HG03354 (cell line): Measurements from ENCODE around the gene CISH.

Source experiments
- ATAC-seq: cut with Tn5 transposase; IDR thresholded peaks from one replicate; pipeline ENCODE4 v1.9.1; 2021; ENCODE audit warnings: mild to moderate bottlenecking; ENCODE audit not compliant: unreplicated experiment, poor library complexity, severe bottlenecking

Gene CISH

GRCh38 chr3:50602595-50603191 is 8.9 kb downstream of the CISH start:
- ATAC-seq = no peak

DNA sequence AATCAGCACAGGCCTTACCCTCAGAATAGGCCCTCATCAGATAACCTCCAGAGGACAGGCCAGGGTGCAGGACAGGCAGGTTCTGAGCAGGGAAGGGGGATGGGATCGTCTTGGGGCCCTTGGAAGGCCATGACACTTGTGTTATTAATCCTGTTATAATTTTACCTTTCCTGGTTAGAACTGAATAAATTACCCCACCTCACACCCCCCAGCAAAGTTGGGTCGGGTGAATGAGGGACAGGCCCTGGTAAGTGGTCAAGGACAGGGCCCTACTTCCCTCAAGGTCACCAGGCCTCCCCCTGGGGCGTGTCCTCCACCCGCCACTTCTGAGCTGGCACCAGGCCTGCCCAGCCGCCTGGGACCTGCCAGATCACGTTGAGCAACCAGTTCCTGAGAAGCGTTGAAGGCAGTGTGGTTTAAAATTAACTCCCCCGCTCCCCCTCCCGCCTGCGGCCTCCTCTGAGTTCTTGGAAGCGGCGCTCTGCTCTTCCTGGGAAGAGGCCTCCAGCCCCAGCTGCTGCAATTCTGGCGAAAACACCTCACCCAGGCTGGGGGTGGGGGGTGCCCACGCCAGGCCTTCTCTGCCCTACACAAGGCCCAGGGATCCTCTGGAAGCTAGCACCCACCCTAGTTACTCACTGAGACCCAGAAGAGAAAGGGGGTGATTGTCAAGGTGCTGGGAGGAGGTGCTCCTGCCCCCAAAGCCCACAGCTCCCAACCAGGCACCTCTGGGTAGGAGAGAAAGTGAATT is 10.6 kb downstream of the CISH start:
- peak; percentile 69 for ATAC-seq

DNA sequence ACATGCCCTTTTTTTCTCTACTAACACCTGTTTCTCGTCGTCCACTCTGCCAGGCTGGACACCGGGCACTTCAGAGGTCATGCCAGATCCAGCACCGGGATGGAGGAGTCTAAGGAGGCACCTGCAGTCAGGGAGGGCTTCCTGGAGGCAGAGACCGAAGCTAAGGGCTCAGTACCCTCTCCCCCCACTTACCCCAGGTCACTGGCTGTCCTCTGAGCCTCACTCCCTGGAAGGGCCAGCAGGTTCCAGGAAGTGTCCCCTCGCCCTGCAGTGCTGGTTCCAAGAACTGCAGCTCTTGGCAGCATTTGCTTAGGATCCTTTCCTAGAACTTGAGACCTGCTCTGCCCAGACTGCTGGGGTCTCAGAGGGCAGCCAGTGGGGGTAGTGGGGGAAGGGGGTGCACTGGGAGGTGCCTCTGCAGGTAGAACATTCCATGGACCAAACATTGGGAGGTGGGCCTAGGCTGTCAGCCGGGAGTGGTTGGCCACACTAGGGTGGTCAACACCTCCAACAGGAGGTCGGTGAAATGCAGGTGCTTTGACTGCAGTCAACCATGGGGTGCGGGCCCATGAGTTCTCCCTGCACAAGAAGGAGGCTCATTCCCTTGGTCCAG is 11.3 kb downstream of the CISH start:
- ATAC-seq = no peak

GRCh38 chr3:50599716-50600118 is 11.9 kb downstream of the CISH start:
- no peak for ATAC-seq

- ATAC-seq = no peak
Observed at GRCh38 chr3:50599115-50599715, 12.4 kb downstream of the CISH start.

DNA sequence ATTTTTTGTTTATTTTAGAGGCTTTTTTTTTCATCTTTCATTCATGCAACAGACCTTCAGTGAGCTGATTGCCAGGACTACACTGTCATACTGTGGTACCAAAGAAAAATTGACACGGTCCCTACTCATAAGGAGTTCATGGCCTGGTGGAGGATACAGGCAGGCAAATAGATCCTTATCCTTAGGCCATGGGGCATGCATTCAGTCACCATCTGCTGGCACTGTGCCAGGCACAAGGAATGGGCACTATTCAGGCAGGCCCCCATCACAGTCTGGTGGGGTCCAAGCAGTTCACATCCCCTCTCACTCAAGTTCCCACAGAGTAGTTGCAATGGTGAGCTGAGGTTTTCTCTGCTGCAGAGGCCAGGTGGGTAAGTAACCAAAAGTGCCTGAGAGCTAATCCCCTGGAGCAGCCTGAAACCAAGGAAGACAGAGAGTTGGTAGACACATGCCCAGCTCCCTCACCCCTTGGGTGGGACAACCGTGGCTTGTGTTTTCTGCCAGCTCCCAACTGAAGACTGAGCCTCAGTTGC is 17.3 kb downstream of the CISH start:
- no peak for ATAC-seq

- ATAC-seq = no peak
Observed at GRCh38 chr3:50592568-50592967, 19.0 kb downstream of the CISH start.

DNA sequence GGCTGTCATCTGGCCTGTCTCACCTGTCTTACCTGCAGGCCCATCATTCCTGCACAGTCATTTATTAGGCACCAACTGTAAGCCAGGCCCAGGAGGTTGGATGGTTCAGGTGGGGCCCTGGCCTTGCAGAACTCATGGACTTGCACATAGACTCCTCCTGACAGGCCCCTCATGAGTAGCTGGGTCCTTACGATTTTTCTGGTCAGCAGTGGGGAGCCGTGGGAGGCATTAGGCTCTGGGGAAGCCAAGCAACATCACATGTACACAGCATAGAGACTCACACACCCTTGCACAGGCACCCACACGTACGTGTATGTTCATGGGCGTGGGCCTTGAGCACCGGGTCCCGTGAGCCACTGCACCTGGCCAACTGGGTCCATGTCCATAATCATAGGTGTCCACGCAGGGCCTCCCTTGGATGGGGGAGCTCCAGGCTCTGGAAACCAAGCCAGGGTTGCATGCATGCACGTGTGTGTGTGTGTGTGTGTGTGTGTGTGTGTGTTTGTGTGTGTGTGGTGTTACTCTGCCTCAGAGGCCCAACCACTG is 20.3 kb downstream of the CISH start:
- ATAC-seq = no peak

DNA sequence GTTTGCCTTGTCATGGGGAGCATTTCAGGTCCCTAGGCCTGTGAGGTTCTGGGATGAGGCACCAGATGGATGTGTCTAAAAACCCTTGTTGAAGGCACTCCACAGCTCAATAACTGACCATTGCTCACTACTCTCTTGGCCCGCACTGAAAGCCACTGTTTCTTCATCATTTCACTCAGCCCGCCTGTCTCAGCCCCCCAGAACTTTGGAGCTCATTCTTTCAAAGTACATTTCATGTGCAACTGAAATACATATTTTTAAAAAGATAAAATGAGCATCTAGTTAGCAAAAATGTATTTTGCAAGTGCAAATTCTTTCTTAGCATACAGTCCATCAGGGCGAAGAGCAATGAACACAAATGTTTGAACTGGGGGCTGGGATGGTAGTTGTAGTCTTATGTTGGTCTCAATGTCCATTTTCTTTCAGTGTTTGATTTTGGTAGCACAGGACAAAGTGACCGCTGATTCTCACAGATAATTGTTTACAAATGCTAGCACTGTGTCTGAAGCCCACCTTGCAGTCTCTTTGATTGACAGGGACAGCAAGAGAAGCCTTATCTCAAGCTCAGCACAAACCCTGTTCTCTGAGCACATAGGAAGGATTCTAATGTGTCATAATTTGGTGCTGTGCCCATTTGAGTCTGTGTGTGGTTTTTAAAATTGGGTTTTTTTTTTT is 22.7 kb downstream of the CISH start:
- ATAC-seq = no peak

GRCh38 chr3:50587806-50588758 is 23.5 kb downstream of the CISH start:
- no peak for ATAC-seq

DNA sequence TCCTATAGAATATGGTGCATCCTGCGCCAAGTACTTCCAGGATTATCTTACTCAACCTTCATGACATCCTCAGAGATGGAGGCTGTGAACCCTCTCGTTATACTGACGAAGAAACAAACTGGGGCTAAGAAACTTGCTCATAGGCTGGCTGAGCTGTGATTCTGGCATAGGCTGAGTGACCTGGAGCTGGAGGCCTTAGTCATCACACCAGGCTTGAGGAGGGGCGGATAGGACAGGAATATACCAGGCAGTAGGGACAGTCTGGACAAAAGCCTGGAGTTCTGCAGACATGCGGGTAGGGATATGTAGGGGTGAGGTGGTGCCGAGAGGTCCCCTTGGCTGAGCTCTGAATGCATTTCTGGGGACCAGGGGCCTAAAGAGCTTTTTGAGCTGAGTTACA is 24.2 kb downstream of the CISH start:
- no peak for ATAC-seq

DNA sequence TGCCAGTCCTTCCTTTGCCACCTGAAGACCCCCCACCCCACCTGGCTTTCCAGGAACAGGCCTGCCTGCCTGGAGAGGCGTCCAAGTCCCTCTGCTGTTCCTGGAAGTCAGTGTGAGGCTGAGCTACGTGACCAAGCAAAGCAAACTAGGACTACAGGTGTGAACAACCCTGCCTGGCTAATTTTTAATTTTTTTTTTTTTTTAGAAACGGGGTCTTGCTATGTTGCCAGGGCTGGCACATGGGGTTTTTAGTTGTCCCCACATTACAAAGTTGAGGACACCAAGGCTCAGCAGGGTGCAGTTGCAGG is 24.9 kb downstream of the CISH start:
- no peak for ATAC-seq

DNA sequence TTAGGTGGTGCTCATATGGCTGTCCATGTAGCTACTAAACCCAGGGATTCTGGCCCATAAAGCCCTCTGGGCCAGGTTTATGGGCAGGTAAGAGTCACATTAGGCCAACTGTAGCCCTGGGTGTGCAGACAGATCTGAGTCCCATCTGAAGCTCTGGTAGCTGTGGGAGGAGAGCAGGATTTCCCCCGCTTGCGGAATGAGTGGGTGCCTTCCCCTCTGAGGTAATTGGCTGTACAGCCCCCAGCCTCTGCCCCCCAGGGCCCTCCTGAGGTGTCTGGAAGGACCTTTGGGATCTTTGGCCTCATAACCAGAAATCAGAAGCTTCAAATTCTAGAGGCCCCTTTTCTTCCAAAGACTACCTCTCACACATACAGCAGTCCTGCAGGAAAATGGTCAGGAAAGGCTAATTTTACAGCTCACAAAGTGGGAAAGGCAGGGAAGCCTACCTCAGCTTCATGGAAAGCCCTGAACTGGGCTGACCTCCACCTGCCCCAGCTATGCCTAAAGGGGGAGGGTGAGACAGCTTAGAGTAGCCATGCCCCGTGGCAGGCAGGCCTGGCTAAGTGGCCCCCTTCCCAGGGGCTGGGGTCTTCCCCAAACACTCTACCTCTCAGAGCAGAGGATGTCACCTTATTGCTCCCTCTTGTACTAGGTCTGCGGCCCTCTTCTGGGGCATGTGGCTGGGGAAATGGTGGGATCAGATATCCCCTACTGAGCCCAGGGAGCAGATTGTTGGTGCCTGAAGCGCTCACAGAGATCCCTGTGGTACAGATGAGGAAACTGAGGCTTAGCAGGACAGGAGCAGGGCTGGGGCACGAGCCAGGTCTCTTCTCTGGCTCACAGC is 25.4 kb downstream of the CISH start:
- ATAC-seq = no peak

DNA sequence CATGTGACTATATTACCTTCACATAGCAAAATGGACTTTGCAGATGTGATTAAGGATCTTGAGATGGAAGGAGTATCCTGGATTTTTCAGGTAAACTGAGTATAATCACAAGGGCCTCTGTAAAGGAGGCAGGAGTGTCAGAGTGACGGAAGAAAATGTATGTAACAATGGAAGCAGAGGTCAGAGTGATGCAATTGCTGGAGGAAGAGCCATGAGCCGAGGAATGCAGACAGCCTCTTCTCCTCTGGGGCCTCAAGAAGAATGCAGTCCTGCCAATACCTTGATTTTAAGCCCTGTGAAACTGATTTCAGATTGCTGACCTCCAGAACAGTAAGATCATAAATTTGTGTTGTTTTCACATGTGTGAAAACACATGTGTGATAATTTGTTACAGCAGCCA is 27.2 kb downstream of the CISH start:
- ATAC-seq = no peak

DNA sequence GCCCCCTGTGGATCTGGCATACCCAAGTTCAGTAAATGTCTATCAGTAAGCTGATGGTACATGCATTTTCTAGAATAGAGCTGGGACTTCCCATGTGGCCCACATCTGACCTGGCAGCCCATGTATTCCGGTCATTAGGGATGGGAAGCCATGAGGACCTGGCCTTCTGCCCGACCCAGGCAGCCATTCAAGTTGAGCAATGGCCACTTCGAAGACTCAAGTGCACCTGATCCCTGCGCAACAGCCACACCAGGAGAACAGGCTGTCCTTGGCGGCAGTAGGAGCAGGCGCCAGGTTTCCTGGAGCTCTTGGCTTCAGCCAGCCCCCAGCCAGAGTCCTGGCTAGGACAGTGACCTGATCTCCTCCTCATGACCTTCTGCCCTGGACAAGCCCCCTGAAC is 27.7 kb downstream of the CISH start:
- no peak for ATAC-seq

DNA sequence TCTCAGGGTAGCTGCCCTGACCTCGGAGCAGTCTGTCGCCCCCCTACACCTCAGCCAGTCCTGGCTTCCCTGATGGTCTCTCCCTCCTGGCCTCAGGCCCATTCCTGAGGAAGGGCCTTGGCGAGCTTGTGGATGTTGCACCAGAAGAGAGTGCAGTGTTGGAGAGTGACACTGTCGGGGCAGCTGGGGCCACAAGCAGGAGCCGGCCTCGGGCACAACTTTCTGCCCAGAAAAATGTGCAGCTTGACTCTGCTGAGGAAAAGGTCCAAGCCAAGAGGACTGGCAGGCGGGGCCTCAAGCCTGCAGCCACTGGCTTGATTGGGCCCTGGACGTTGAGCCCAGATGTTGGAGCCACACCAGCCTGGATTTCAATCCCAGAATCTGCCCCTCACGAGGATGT is 29.5 kb downstream of the CISH start:
- ATAC-seq = no peak

DNA sequence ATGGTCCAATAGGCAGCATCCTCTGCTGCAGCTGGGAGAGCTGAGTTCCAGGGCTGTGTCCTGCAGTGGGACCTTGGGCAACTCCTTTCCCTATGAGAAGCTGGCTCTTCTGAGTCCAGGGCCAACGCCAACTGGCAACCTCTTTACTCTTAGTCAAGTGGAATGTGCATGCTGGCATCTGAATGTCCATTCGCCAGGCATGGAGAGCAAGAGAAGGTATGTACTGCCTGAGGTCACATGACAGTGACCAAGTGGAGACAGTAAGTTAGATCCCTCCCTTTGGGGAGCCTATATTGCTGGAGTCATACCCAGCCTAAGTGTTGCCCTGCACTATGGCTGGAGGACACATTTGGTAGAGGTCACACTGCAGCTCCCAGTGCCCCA is 30.1 kb downstream of the CISH start:
- no peak for ATAC-seq
